HG03571 (cell line): Measurements from ENCODE around the gene THSD7A.

Experiments used
- ATAC-seq: cut with Tn5 transposase; IDR thresholded peaks from one replicate; pipeline ENCODE4 v1.9.1; 2021; ENCODE audit not compliant: unreplicated experiment

THSD7A gene

GRCh38 chr7:11427686-11428273 is 404.2 kb downstream of the THSD7A start:
- no peak for ATAC-seq

DNA sequence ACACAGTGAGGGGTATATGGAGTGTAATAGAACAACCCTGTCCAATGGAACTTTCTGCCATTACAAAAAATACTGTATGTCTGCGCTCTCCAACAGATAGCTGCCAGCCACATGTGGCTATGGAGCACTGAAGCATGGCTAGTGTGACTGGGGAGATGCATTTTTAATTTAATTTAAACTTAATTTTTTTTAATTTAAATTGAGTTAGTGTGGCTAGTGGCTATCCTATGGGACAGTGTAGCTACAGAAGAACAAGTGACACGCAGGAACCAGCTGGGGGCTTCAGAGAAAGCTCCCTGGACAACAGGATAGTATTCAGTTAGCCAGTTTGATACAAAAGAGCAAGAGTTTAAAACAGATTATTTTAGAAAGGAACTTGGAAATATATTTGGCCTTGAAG is 408.0 kb downstream of the THSD7A start:
- ATAC-seq = no peak

DNA sequence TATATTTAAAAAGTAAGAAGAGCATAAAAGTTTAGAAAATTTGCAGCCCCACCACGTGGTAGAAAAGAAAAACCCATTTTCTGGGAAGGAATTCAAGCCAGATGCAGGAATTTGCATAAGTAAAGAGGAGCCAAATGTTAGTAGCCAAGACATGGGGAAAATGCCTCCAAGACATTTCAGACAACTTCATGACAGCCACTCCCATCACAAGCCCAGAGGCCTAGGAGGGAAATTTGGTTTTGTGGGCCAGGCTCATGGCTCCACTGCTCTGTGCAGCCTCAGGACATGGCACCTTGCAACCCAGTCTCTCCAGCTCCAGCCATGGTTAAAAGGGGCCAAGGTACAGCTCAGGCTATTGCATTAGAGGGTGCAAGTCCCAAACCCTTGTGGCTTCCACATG is 411.9 kb downstream of the THSD7A start:
- no peak for ATAC-seq

GRCh38 chr7:11416641-11417458 is 415.1 kb downstream of the THSD7A start:
- no peak for ATAC-seq

DNA sequence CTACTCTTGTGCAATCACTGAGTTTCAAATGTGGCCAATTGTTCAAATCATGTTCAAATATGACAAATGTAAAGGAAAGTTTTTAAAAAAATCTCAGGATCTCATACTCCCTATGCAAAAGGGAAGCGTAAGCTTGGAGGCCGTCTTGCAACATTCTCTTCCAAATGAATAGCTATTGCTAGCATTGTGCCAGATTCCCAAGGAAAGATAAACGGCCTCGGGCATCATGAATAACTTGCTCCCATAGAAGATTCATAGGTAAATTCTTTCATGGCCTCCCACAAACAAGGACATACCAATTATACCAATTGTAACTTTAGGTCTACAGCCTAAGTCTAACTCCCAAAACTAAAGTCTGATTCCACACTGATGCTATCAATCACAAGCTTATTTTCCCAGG is 416.9 kb downstream of the THSD7A start:
- no peak for ATAC-seq

GRCh38 chr7:11413901-11414300 is 418.1 kb downstream of the THSD7A start:
- ATAC-seq = no peak

DNA sequence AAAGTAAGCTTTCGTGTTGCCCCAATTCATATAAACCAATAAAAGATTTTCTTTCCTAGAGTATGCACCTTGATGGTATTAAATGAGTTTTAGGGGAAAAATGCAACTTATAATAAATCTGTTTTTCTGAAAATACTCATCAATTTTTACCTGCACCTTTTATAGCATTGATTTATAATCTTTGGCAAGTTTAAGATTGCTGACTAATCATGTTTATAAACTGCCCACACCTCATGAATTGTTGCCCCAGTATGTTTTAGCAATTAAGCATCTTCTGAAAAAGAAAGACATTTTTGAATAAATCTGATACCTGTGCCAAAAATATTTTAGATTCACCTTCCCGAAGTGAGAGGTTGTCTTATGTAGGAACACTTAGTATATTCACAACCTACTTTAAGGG is 420.0 kb downstream of the THSD7A start:
- no peak for ATAC-seq

DNA sequence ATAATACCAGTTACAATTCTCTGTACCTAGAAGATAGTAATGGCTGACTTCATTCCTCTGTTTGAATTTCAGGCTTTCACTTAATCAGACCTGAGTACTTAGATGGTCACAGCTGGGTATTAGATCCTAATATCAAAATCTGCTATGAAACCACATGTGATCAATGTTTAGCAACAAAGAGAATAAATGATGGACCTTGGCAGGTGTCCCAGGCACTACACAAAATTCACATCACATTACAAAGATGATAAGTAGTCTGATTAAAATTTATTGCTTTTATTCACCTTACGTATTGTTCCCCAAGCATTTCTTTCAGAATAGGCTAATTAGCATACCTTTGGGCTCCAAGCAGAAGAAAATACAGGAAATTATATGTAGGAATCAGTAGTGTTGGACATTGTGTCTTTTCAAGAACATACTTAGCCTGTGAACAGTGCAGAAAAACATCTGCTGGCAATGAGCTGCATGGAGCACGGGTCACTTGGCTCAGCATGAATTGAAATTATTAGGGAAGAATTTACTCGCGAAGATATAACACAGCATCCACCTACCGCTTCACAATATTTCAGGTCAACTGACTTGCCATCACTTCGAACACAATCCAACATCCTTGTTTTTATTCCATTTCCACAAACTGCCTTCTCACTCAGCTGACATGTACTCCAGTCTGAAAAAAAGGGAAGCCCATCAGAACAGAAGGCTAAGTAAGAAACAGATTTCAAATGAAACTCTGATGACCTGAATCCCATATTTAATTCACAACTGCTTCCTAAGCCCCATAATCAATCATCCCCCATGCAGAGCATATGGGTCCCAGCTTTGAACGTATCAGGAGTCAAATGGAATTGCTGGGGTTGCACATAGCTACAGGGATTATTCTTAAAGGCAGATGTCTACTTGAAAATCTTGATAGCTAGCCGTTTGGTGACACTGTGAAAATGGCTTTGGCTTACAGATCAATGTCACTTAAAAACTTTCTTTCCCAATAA is 421.0 kb downstream of the THSD7A start:
- no peak for ATAC-seq

DNA sequence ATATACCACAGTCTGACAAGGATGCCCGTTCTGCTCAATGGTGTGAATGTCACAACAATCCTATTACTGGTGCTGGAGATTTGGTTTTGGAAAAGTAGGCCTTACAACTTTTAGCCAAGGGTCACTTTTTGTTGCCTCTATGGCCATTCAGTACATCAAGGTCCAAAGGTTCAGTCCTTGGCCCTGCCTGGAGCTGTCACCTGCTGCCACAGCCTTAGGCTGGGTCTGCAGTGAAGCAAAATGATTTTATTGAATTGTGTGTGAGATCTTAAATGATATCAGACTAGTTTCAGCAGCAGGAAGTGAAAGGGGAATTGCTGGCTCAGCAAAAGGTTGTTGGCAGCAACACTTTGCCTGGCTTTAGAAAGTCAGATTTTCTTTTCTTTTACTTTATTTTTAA is 427.6 kb downstream of the THSD7A start:
- no peak for ATAC-seq

DNA sequence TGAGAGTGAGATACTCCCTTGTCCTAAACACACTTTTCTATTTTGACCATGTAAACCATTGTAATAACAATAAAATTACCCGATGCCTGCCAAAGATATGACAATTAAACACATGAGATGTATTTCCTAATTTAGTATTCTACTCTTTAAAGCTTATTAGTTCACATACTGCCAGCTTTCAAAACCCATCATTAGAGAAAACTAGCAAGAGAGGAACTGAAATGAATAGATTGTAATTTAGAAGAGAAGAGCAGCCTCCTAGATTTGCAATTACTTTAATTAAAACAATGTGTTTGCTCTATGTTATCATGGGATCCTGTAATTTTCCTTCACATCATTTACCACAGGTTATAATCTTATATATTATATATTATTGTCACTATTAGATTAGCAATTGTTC is 428.2 kb downstream of the THSD7A start:
- ATAC-seq = no peak

DNA sequence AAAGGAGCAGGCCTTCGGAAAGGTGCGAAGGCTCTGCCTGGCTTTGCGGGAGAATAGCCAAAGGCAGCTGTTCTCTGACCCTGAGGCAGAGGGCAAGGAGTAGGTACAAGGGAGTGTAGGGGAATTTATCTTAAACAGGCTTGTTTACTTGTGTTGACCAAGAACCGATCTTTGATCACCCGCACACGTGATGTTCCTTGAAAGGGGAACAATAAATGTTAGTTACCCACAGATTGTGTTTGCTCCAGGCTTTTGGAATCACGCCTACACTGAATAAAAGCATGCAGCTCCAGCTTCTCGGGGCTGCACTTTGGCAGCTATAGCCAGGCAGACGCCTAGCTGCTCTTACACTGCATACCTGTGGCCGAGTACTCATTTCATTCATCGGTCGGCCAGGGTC is 437.6 kb downstream of the THSD7A start:
- ATAC-seq = no peak

GRCh38 chr7:11379641-11380040 is 452.4 kb downstream of the THSD7A start:
- ATAC-seq = no peak

GRCh38 chr7:11376529-11376928 is 455.5 kb downstream of the THSD7A start:
- no peak for ATAC-seq

GRCh38 chr7:11374629-11375028 is 457.4 kb downstream of the THSD7A start:
- no peak for ATAC-seq

DNA sequence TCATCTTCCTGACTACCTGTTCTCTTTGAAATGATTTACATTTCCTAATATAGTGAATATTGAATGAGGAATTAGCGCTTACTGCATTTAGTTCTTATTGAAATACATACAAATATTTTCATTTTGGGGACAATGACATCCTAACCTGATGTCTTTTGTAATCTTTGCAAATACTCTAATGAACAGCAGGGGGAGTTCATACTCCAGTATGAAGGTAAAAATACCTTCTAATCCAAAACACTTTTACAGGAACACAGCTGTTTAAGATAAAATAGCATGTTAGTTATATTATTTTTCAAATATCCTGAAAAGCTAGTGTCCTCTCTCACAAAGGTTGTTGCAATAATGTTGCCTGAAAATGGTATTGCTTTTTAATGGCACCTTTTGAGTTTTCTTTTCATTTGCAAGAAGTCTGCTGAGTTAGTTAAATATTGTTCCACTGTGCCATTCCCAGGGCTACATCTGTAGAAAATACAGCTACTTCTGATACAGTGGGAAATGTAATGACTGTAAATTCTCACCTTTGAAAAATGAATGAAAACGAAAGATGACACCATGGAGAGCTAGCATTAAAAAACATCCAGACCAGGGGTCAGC is 458.4 kb downstream of the THSD7A start:
- no peak for ATAC-seq

- ATAC-seq = no peak
These were observed 462.3 kb downstream of the THSD7A start for GRCh38 chr7:11369696-11370095.

DNA sequence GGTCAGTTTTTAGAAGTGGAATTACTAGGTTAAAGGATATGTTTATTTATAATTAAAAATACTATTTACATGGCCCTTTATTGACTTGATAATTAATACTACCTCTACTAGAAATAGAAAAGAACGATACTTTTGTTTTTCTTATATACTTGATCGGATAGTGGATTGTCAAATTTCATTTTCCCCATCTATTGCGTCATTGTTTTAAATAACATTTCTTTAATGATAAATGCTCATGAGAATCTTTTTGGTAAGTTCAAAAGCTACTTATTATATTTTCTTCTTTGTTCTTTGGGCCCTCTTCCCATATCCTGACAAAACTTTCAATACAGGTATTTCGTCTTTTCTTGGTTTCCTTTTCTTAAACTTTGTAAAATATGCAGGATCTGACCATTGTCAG is 465.9 kb downstream of the THSD7A start:
- ATAC-seq = no peak

DNA sequence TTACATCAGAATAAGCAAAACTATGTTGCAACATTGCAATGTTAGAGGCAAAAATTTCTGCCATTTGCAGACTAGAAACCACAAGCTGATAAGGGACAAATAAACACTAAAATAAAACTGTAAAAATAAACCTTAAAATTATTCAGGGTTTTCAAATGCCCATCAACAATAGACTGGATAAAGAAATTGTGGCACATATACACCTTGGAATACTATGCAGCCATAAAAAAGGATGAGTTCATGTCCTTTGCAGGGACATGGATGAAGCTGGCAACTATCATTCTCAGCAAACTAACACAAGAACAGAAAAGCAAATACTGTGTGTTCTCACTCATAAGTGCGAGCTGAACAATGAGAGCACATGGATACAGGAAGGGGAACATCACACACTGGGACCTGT is 473.4 kb downstream of the THSD7A start:
- no peak for ATAC-seq

DNA sequence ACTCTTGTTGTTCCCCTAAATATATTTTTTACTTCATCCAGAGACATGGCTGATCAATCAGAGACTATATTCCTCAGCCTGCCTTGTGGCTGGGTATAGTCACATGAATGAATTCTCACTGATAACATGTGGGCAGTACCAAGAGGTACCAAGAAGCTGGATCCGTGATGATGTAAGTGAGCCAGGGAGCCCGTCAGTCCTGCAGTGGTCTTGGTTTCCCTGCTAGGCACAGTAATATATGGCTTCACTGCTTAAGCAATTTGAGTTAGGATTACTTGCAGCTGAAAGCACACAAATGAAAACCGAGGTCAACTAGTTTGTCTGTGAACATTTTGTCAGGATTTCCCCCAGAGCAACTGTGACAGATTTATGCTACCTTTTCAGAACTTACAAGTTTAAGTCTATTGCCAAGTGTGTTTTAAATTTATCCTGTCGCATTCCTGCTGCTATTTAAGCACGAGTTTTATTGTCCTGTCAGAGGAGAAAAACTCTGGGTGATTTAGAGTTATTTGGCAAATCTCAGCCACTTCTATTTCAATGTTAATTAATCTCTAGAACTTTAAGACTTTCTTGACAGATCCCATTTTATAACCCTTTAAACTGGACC is 476.5 kb downstream of the THSD7A start:
- no peak for ATAC-seq

DNA sequence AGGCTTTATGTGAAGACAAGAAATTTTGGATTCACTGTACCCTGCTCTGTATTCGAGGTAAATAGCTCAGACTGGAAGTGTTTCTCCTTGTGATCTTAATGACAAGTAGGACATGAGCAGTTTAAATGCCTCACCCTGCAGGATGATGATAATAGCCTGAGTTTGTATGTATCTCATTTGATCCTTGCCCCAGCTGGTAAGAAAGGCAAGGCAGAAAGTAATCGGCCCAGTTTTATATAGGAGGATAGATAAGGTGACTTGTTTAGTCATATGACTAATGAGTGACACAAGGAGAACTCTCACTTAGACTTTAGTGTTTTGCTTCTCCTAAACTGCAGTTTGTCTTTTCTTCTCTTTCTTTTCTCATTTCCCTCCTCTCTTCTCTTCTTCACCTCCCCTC is 485.7 kb downstream of the THSD7A start:
- no peak for ATAC-seq

DNA sequence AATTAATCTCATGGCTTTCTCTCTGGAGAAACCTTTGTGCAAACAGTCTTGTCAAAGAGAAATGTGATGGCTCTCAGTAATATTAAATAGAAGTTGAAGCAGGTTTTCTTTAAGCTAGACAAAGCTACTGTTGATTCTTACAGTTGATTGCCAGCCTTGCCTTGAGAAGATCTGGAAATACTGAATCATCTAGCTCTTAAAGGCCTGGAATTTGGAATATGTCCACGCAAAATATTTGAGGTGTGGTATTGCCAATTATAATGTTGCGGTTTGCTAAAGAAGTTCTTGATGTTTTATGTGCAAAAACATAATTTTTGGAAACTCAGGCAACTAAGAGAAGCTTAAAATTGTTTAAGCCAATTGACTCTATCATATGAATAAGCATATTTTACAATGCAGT is 486.4 kb downstream of the THSD7A start:
- ATAC-seq = no peak
